Keratinocyte (primary cell): Measurements from ENCODE around the gene HGF. TPM values are rescaled to one million over a fixed set of nuclear protein-coding genes. Genes with fewer than 3 reads are reported as not detected.

Experiments used
- DNase-seq: peaks from one replicate; pipeline ENCODE4 v3.0.0-alpha.2; 2011; ENCODE audit warnings: low read depth, missing footprints, low spot score
- FAIRE-seq: peaks from 2 replicates; lab custom pipeline; 2011; peaks lifted over from hg19 to GRCh38; lab: Jason Lieb, UNC
- H2AFZ ChIP-seq: 2 replicates; pipeline ENCODE4 v1.6.0; 2012; ENCODE audit warnings: low read length, control low read depth, inconsistent platforms; ENCODE audit not compliant: control insufficient read depth
- H3K27ac ChIP-seq: 2 replicates; pipeline ENCODE4 v1.5.1; 2011; ENCODE audit warnings: low read length; ENCODE audit not compliant: control insufficient read depth, insufficient read depth
- H3K27me3 ChIP-seq: 3 replicates; pipeline ENCODE4 v1.6.0; 2011; ENCODE audit warnings: low read length; ENCODE audit not compliant: control insufficient read depth, insufficient read depth; ENCODE audit errors: extremely low read depth
- H3K36me3 ChIP-seq, 2 experiments: 2 replicates in 1 of 2; 3 replicates in 1 of 2; pipeline ENCODE4 v1.5.1; 2011; ENCODE audit warnings: low read length in 2 of 2, mild to moderate bottlenecking in 1 of 2; ENCODE audit not compliant: control insufficient read depth in 2 of 2, insufficient read depth in 2 of 2; ENCODE audit errors: extremely low read depth in 1 of 2
- H3K4me1 ChIP-seq: 3 replicates; pipeline ENCODE4 v1.5.1; 2011; ENCODE audit warnings: low read length; ENCODE audit not compliant: control insufficient read depth, insufficient read depth; ENCODE audit errors: extremely low read depth
- H3K4me2 ChIP-seq: 3 replicates; pipeline ENCODE4 v1.6.0; 2011; ENCODE audit warnings: low read depth, low read length; ENCODE audit not compliant: control insufficient read depth, insufficient read depth; ENCODE audit errors: extremely low read depth
- H3K4me3 ChIP-seq, 3 experiments: fragments of 200-600 bp in 1 of 3; sonication (generic) in 1 of 3; 2 replicates in 2 of 3; 3 replicates in 1 of 3; pipeline ENCODE4 v1.5.1; 2011 to 2016; ENCODE audit warnings: low read length in 3 of 3, mild to moderate bottlenecking in 3 of 3, control low read depth in 2 of 3, inconsistent platforms in 1 of 3, low read depth in 1 of 3, mixed read lengths in 1 of 3, mixed run types in 1 of 3, moderate library complexity in 1 of 3; ENCODE audit not compliant: control insufficient read depth in 2 of 3, insufficient read depth in 2 of 3; ENCODE audit errors: extremely low read depth in 1 of 3
- H3K79me2 ChIP-seq: 2 replicates; pipeline ENCODE4 v1.6.0; 2012; ENCODE audit warnings: low read length; ENCODE audit not compliant: control insufficient read depth, insufficient read depth
- H3K9ac ChIP-seq: 3 replicates; pipeline ENCODE4 v1.6.0; 2011; ENCODE audit warnings: low read length; ENCODE audit not compliant: control insufficient read depth, insufficient read depth; ENCODE audit errors: extremely low read depth
- H3K9me1 ChIP-seq: 3 replicates; pipeline ENCODE4 v1.6.0; 2011; ENCODE audit warnings: low read length; ENCODE audit not compliant: control insufficient read depth, insufficient read depth; ENCODE audit errors: extremely low read depth
- H3K9me3 ChIP-seq: 2 replicates; pipeline ENCODE4 v1.5.1; 2012; ENCODE audit warnings: low read depth, low read length; ENCODE audit not compliant: control insufficient read depth
- H4K20me1 ChIP-seq: 3 replicates; pipeline ENCODE4 v1.6.0; 2011; ENCODE audit warnings: low read length; ENCODE audit not compliant: control insufficient read depth, insufficient read depth; ENCODE audit errors: extremely low read depth
- CTCF ChIP-seq, 3 experiments: IDR thresholded peaks in 1 of 3; conservative IDR thresholded peaks in 1 of 3; optimal IDR thresholded peaks in 1 of 3; 2 replicates in 2 of 3; 3 replicates in 1 of 3; pipeline versions ENCODE3 to v1.5.1; 2011; ENCODE audit warnings: low read length in 3 of 3, mild to moderate bottlenecking in 3 of 3, moderate library complexity in 2 of 3, control low read depth in 1 of 3, inconsistent platforms in 1 of 3; ENCODE audit not compliant: insufficient read depth in 2 of 3; ENCODE audit errors: extremely low read depth in 1 of 3
- EZH2 ChIP-seq: IDR thresholded peaks from one replicate; pipeline ENCODE4 v1.6.1; 2012; ENCODE audit warnings: inconsistent platforms, mild to moderate bottlenecking, low read length, moderate library complexity
- dilution Hi-C: fragments of 300-500 bp; cut with MboI; formaldehyde crosslinking; loops from one replicate; pipeline ENCODE4 v1.7.0; 2020; ENCODE audit warnings: low sequenced_read_pairs; ENCODE audit not compliant: extremely low pct_ligation_motif_present
- polyA plus RNA-seq, 5 experiments: library from polyadenylated mRNA; depleted of rRNA in 3 of 5; stranded (reverse) in 3 of 5; stranded (forward) in 1 of 5; unstranded in 1 of 5; fragments of >200 nt; gene quantifications; 1 replicate in 1 of 5; 2 replicates in 3 of 5; 3 replicates in 1 of 5; pipeline versions ENCODE4 v1.2.1 to v1.2.3, GENCODE V29; 2011 to 2012; ENCODE audit warnings: missing spikeins in 2 of 5, low read depth in 1 of 5, low replicate concordance in 1 of 5

HGF gene
- polyA plus RNA-seq, 1 donor (not counting 4 experiments of a cell fraction or from before 2014, with no cell fraction given) = not detected

- no peak for TF ChIP-seq CTCF (optimal IDR thresholded peaks at IDR 0.05 in 1 of 3, IDR thresholded peaks at IDR 0.05 in 1 of 3, conservative IDR thresholded peaks at IDR 0.05 in 1 of 3; ENCODE audit: extremely low read depth in 1 of 3, insufficient read depth in 2 of 3, low read length in 3 of 3)
- no peak for TF ChIP-seq EZH2
These were observed 70.9 kb downstream of the HGF start for GRCh38 chr7:81698965-81699364.

DNA sequence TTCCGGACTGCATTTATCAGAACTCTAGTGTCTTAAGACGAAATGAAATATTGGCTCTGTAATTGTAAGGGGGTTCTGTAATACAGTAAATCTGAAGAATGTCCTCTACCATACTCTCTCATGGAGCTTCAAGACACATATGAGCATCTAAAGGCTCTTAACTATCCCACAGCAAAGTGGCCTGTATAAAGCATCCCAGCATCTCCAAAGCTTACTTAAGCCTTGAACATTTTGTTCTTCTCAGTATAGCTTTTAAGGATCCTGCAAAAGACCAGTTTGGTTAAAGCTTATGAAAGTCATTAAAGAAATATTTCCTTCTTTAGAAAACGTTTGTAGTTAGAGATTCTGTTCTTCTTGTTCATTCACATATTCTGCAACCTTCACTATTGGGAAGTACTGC, 75.1 kb downstream of the HGF start:
- no peak for TF ChIP-seq CTCF (optimal IDR thresholded peaks at IDR 0.05 in 1 of 3, IDR thresholded peaks at IDR 0.05 in 1 of 3, conservative IDR thresholded peaks at IDR 0.05 in 1 of 3; ENCODE audit: extremely low read depth in 1 of 3, insufficient read depth in 2 of 3, low read length in 3 of 3)
- TF ChIP-seq EZH2 = no peak
- DNase-seq (no peak), FAIRE-seq (no peak)
- H3K9me1 ChIP-seq = no peaks in the 10 kb centered on the region
- H3K4me3 ChIP-seq = no peak overlapping the region
- dilution Hi-C loops = no loop called here
- no peaks in the 10 kb centered on the region for H3K9me3 ChIP-seq
- H3K36me3 ChIP-seq = no peaks in the 10 kb centered on the region
- no peak overlapping the region for H2AFZ ChIP-seq
- no peak overlapping the region for H3K9ac ChIP-seq
- no peaks in the 10 kb centered on the region for H3K27me3 ChIP-seq
- H3K4me1 ChIP-seq = no peaks in the 10 kb centered on the region
- H3K79me2 ChIP-seq = no peaks in the 10 kb centered on the region
- H3K27ac ChIP-seq = no peak overlapping the region
- no peaks in the 10 kb centered on the region for H4K20me1 ChIP-seq
- H3K4me2 ChIP-seq = no peak overlapping the region

More at GRCh38 chr7:81698965-81699364, 70.9 kb downstream of the HGF start:
- FAIRE-seq (no peak), DNase-seq (no peak)
- Histone ChIP-seq H3K9me1 (no peaks in the 10 kb centered on the region), H3K27me3 (no peaks in the 10 kb centered on the region), H3K27ac (no peak overlapping the region), H3K4me1 (no peaks in the 10 kb centered on the region), H3K4me2 (no peak overlapping the region), H4K20me1 (no peaks in the 10 kb centered on the region), H3K9me3 (no peaks in the 10 kb centered on the region), H3K9ac (no peak overlapping the region), H3K36me3 (no peaks in the 10 kb centered on the region), H3K79me2 (no peaks in the 10 kb centered on the region), H2AFZ (no peak overlapping the region), H3K4me3 (no peak overlapping the region)
- dilution Hi-C loops = no loop called here
